AG04449 (cell line): Measurements from ENCODE around the gene MYO16.
A peak's percentile ranks its signal among the peaks of the same experiment; 100 is the strongest.

Experiments
- CTCF ChIA-PET: fragments of 350-600 bp; formaldehyde crosslinking; extraction: SDS; loops from one replicate; lab custom pipeline; 2021; ENCODE audit warnings: antibody characterized with exemption; lab: Yijun Ruan, JAX
- POLR2A ChIA-PET: fragments of 400-600, 350-600 bp; formaldehyde crosslinking; extraction: SDS; loops from one replicate; lab custom pipeline; 2020; ENCODE audit warnings: antibody characterized with exemption, inconsistent platforms; lab: Yijun Ruan, JAX
- DNase-seq: peaks from one replicate; pipeline ENCODE4 v3.0.0-alpha.2; 2010; ENCODE audit warnings: low read depth, low spot score
- H3K4me3 ChIP-seq: 2 replicates; pipeline ENCODE4 v1.5.1; 2011; ENCODE audit warnings: low read depth, mild to moderate bottlenecking, control low read depth, low read length
- CTCF ChIP-seq: IDR thresholded peaks from one replicate; pipeline ENCODE4 v1.5.1; 2011; ENCODE audit warnings: mild to moderate bottlenecking, moderate library complexity, low read length, control low read depth, inconsistent platforms; ENCODE audit not compliant: insufficient read depth; ENCODE audit errors: missing control alignments

Gene MYO16

DNA sequence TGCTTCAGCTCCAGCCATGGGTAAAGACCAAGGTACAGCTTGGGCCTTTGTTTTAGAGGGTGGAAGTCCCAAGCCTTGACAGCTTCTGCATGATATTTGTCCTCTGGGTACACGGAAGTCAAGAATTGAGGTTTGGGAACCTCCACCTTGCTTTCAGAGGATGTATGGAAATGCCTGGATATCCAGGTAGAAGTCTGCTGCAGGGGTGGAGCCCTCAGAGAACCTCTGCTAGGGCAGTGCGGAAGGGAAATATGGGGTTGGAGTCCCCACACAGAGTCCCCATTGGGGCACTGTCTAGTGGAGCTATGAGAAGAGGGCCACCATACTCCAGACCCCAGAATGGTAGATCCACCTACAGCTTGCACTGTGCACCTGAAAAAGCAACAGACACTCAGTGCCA, 23.0 kb upstream of the MYO16 start:
- no peak overlapping the region for H3K4me3 ChIP-seq
- ChIA-PET CTCF (interaction anchor here (5.4 kb wide), 1 partner anchor 291 kb away, joined by 64 read pairs; no protein-coding TSS in a partner anchor), POLR2A (no interaction called here)
- TF ChIP-seq CTCF = no peak
- DNase-seq = no peak

GRCh38 chr13:108609353-108609752, 20.1 kb upstream of the MYO16 start:
- ChIA-PET POLR2A (no interaction called here), CTCF (interaction anchor here (0.7 to 5.4 kb wide), 3 partner anchors 280 to 307 kb away, joined by 3 to 64 read pairs (median 3); no protein-coding TSS in a partner anchor)
- no peak overlapping the region for H3K4me3 ChIP-seq
- TF ChIP-seq CTCF = peak; percentile 15
- DNase-seq = peak; percentile 0

DNA sequence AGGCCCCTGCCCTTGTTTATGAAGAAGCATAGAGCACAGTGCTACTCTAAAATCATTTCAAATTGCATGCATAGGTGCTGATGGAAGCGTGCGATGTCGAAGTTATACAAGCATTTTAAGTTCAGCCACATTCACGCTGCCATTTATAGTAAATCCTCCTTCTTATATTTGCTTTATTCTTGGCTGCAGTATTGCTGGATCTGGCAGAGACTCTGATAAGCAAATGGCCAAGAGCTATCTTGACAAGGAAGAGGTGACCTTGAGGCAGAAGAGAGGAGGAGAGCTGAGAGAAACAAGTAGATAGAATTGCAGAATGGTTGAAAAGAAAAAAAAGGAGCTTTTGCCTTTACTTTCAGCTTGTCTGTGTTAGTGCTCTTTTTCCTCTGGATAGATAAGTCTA, 18.9 kb upstream of the MYO16 start:
- no peak overlapping the region for H3K4me3 ChIP-seq
- ChIA-PET CTCF (interaction anchor here (0.6 to 5.4 kb wide), 2 partner anchors 287 to 305 kb away, joined by 3 to 64 read pairs; no protein-coding TSS in a partner anchor), POLR2A (no interaction called here)
- DNase-seq = no peak
- TF ChIP-seq CTCF = no peak

DNA sequence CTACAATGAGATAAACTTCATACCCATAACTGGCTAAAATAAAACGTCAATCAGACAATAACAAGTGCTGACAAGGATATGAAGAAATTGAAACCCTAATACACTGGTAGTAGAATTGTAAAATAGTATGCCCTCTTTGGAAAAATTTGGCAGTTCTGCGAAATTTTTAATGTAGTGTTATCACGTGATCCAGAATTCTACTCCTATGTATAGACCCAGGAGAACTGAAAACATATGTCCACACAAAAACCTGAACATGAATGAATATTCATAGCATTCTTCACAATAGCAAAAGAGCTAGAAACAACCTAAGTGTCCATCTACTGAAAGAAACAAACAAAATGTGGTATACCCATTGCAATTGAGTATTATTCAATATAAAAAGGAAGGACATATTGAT, 14.2 kb upstream of the MYO16 start:
- ChIA-PET POLR2A (no interaction called here), CTCF (interaction anchor here (0.6 kb wide), 1 partner anchor 19 kb away, joined by 3 read pairs; no protein-coding TSS in a partner anchor)
- DNase-seq = no peak
- no peak for TF ChIP-seq CTCF
- no peak overlapping the region for H3K4me3 ChIP-seq

DNA sequence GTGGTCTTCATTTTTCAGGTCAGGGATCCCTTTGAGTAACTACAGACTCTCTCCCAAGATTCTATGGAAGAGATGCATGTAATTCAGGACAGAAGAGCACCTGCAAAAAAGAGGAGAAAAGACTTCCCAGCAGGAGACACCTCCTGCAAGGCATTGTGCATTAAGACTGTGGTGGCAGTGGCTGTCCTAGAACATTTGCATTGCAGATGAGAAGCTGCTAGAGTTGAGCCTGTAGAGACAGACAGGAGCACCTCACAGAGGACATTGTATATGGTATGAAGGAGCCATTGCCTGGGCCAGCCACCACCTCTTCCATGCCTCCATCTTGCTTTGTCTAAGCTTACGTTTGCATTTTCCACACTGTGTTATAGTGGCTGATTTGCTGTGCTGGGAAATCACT, 11.2 kb upstream of the MYO16 start:
- ChIA-PET CTCF (no interaction called here), POLR2A (no interaction called here)
- H3K4me3 ChIP-seq = no peak overlapping the region
- no peak for TF ChIP-seq CTCF
- DNase-seq = no peak

- no peak overlapping the region for H3K4me3 ChIP-seq
- ChIA-PET POLR2A (no interaction called here), CTCF (no interaction called here)
- no peak for TF ChIP-seq CTCF
- no peak for DNase-seq
Measured at GRCh38 chr13:108621462-108621861, 7.9 kb upstream of the MYO16 start.
